HUES6 (cell line): ENCODE results near the gene SIMC1.
"Not testable (repeated sequence)": the region's sequence is repeated elsewhere in the genome, so short reads cannot be mapped to it uniquely, and the experiment has no call there.

ENCODE experiments used
- H3K27ac ChIP-seq: 2 replicates; pipeline ENCODE4 v1.7.0; 2013; ENCODE audit warnings: low read depth, mild to moderate bottlenecking, low read length, inconsistent platforms
- H3K27me3 ChIP-seq: 2 replicates; pipeline ENCODE4 v1.6.1; 2013; ENCODE audit warnings: low read length; ENCODE audit not compliant: control insufficient read depth, insufficient read depth
- H3K36me3 ChIP-seq: 2 replicates; pipeline ENCODE4 v1.6.1; 2013; ENCODE audit warnings: low read length; ENCODE audit not compliant: control insufficient read depth, insufficient read depth
- H3K4me1 ChIP-seq: 2 replicates; pipeline ENCODE4 v1.6.1; 2013; ENCODE audit warnings: low read length; ENCODE audit not compliant: control insufficient read depth, insufficient read depth
- H3K4me3 ChIP-seq: 2 replicates; pipeline ENCODE4 v1.5.1; 2013; ENCODE audit warnings: low read depth, low read length
- H3K9ac ChIP-seq: one replicate; pipeline ENCODE4 v1.6.1; 2013; ENCODE audit warnings: mild to moderate bottlenecking, low read length
- H3K9me3 ChIP-seq: 2 replicates; pipeline ENCODE4 v1.6.1; 2013; ENCODE audit warnings: low read depth, low read length; ENCODE audit not compliant: control insufficient read depth, insufficient read depth

The SIMC1 gene

DNA sequence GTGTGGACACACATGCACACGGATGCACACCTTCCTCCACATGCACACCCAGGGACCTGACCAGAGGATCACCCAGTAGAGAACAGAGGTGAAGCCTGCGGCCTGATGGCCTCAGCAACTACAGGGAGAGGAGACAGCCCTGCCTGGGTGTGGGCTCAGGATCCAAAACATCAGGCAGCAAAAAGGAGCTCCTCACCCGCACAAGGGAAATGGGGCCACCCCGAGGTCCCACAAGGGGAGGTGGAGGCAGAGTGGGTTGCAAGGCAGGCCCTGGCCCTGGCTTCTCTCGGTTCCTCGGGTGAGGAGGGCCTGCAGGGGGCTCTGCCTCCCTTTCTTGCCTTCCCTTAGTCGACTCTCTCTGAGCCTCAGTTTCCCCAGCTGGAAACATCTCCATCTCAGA lies 41.4 kb upstream of the SIMC1 start:
- H3K9ac ChIP-seq, H3K36me3 ChIP-seq, H3K4me3 ChIP-seq, H3K9me3 ChIP-seq, H3K27ac ChIP-seq, H3K4me1 ChIP-seq: not testable (repeated sequence)
- peaks cover 66% of the 10 kb centered on the region for H3K27me3 ChIP-seq

DNA sequence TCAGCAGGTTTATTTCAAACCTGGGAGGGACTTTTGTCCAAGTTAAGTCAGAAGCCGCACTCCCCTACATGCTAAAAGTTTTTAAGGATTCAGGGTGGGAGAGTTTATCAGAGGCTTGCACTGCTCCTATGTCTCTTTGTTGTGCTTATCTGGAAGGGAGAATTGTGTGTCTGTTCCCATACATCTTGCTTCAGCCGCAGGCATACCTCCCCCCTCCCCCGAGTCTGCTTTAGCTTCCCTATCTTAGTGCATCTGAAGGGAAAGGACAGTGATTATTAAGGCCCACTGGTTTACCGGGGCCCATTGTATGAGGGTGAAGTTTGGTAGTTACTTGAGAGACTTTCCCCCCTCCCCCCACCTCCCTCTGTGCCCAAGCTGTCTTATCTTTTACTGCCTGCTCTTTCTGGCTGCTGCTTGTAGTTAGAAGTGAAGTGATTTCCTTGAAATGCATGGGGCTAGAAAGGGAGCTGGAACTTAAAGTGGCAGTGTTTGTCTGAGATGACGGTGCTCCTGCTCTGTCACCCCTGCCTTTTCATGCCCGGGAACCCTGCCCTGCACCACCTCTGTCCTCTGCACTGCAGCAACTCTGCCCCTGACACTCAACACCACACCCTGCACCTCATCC lies 40.9 kb upstream of the SIMC1 start:
- not testable (repeated sequence) for H3K9me3 ChIP-seq, H3K36me3 ChIP-seq, H3K27ac ChIP-seq, H3K9ac ChIP-seq, H3K4me1 ChIP-seq, H3K4me3 ChIP-seq
- H3K27me3 ChIP-seq, result peaks cover 61% of the 10 kb centered on the region

DNA sequence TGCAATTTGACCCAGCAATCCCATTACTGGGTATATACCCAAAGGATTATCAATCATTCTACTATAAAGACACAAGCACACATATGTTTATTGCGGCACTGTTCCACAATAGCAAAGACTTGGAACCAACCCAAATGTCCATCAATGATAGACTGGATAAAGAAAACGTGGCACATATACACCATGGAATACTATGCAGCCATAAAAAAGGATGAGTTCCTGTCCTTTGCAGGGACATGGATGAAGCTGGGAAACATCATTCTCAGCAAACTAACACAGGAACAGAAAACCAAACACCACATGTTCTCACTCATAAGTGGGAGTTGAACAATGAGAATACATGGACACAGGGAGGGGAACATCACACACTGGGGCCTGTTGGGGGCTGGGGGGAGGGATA lies 39.9 kb upstream of the SIMC1 start:
- not testable (repeated sequence) for H3K4me1 ChIP-seq, H3K36me3 ChIP-seq, H3K4me3 ChIP-seq, H3K27ac ChIP-seq, H3K9me3 ChIP-seq, H3K9ac ChIP-seq
- peaks cover 54% of the 10 kb centered on the region for H3K27me3 ChIP-seq

DNA sequence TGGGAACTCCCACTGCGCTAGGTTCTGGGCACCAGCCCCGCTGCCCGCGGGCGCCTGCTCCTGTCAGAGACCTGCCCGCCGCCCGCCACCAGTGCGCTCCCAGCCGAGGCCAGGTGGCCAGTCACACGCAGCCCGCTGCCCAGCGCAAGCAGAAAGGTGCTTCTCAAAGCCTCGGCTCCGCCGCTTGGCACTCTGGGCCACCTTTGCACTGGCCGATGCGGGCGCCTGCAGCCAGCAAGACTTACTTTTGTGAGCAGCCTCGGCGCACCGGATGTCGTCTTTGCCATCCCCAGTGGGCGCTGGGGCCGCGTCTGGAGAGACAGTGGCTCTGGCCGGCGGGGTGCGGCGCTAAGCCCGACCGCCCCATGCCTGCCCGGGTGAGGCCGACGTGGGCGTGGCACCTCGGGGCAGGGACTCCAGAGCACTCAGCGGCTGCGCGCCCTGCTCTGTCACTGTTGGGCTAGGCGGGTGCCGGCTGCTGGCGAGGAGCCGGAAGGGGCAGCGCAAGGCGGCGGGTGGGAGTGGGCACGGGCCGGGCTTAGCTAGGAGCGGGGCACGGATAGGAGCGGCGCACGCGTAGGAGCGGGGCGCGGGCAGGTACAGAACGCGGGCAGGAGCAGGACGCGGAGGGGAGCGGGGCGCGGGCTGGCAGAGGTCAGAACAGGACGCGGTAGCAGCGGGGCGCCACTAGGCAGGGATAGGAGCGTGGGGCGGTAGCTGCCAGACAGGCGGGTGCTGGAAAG lies 39.1 kb upstream of the SIMC1 start:
- H3K27ac ChIP-seq, H3K9me3 ChIP-seq, H3K9ac ChIP-seq, H3K36me3 ChIP-seq, H3K4me1 ChIP-seq: not testable (repeated sequence)
- H3K27me3 ChIP-seq, result peaks cover 46% of the 10 kb centered on the region
- H3K4me3 ChIP-seq, result peak overlapping the region; percentile 63

DNA sequence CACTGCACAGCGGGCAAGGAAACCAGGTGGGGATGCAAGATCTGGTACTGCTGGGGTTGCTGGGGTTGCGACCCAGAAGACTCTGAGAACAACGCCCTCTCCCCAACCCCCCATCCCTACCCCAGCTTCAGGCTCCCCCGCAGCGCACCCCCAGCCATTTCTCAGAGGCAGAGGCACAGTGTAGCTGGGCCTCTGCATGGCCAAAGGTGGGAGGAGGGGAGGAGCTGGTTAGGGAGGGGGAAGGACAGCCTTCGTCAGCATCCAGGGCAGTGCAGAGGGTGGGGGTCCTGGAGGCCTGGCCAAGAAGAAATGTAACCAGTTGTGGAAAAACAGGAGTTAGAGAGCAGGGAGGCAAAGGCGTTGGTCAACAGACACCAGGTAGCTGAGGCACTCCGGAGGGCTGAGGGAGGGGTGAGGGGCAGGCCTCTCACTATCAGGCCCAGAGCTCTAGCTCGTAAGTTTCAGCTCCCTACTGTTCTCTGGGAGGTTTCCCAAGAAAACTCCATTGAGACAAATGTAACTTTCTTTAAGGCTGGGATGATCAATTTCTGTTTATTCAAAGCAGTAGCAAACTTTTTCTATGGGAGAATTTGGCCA lies 38.3 kb upstream of the SIMC1 start:
- not testable (repeated sequence) for H3K36me3 ChIP-seq, H3K27ac ChIP-seq, H3K9me3 ChIP-seq, H3K9ac ChIP-seq, H3K4me1 ChIP-seq
- Histone ChIP-seq H3K4me3 (peak overlapping the region; percentile 63), H3K27me3 (peaks cover 42% of the 10 kb centered on the region)

DNA sequence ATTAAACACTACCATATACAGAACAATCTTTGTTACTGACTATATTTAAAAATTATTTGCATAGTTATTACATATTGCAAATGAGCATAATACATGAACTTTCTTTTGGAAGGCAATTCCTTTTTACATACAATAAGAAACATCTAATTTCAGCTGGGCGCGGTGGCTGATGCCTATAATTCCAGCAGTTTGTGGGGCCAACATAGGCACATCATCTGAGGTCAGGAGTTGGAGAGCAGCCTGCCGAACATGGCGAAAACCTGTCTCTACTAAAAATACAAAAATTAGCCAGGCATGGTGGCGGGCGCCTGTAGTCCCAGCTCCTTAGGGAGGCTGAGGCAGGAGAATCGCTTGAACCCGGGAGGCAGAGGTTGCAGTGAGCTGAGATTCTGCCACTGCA lies 36.4 kb upstream of the SIMC1 start:
- H3K36me3 ChIP-seq, result no peaks in the 10 kb centered on the region
- no peaks in the 10 kb centered on the region for H3K4me1 ChIP-seq
- H3K4me3 ChIP-seq, result no peak overlapping the region
- H3K27ac ChIP-seq, result no peak overlapping the region
- peaks cover 34% of the 10 kb centered on the region for H3K27me3 ChIP-seq
- no peak overlapping the region for H3K9ac ChIP-seq
- H3K9me3 ChIP-seq, result no peaks in the 10 kb centered on the region

DNA sequence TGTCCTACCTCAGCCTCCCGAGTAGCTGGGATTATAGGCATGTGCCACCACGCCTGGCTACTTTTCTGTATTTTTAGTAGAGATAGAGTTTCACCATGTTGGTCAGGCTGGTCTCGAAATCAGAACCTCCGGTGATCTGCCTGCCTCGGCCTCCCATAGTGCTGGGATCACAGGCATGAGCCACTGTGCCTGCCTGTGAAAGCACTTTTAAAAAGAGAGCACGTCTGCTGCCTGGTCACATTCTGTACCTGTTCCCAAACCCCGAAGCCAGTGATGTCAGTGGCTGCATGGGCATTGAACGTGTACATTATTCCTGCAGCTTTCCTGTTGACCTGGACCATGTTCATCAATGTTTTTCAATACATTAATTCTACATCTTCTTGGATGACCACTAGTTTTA lies 35.1 kb upstream of the SIMC1 start:
- peaks cover 26% of the 10 kb centered on the region for H3K27me3 ChIP-seq
- H3K9ac ChIP-seq, result no peak overlapping the region
- H3K4me3 ChIP-seq, result no peak overlapping the region
- H3K27ac ChIP-seq, result no peak overlapping the region
- H3K36me3 ChIP-seq, result no peaks in the 10 kb centered on the region
- H3K4me1 ChIP-seq, result no peaks in the 10 kb centered on the region
- no peaks in the 10 kb centered on the region for H3K9me3 ChIP-seq

DNA sequence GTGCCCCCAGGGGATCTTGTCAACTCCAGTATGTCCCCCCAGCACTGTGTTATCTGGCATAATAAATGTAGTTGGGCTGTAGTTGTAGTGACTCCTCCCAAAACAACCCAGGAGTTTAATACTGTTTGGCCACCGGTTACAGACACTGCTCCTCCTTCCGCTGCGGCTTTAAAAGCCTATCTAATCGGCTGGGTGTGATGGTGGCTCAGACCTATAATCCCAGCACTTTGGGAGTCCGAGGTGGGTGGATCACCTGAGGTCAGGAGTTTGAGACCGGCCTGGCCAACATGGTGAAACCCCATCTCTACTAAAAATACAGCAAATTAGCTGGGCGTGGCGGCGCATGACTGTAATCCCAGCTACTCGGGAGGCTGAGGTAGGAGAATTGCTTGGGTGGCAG lies 34.7 kb upstream of the SIMC1 start:
- not testable (repeated sequence) for H3K4me1 ChIP-seq, H3K9ac ChIP-seq, H3K4me3 ChIP-seq, H3K36me3 ChIP-seq, H3K9me3 ChIP-seq, H3K27ac ChIP-seq
- H3K27me3 ChIP-seq, result peaks cover 24% of the 10 kb centered on the region

DNA sequence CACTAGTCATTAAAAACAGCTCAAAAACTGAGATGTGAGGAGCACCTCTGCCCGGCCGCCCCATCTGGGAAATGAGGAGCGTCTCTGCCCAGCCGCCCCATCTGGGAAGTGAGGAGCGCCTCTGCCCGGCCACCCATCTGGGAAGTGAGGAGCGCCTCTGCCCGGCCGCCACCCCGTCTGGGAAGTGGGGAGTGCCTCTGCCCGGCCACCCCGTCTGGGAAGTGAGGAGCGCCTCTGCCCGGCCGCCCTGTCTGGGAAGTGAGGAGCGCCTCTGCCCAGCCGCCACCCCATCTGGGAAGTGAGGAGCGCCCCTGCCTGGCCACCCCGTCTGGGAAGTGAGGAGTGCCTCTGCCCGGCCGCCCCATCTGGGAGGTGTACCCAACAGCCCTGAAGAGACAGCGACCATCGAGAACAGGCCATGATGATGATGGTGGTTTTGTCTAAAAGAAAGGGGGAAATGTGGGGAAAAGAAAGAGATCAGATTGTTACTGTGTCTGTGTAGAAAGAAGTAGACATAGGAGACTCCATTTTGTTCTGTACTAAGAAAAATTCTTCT lies 23.7 kb upstream of the SIMC1 start:
- not testable (repeated sequence) for H3K27ac ChIP-seq, H3K9me3 ChIP-seq, H3K4me3 ChIP-seq, H3K36me3 ChIP-seq, H3K27me3 ChIP-seq, H3K4me1 ChIP-seq, H3K9ac ChIP-seq

DNA sequence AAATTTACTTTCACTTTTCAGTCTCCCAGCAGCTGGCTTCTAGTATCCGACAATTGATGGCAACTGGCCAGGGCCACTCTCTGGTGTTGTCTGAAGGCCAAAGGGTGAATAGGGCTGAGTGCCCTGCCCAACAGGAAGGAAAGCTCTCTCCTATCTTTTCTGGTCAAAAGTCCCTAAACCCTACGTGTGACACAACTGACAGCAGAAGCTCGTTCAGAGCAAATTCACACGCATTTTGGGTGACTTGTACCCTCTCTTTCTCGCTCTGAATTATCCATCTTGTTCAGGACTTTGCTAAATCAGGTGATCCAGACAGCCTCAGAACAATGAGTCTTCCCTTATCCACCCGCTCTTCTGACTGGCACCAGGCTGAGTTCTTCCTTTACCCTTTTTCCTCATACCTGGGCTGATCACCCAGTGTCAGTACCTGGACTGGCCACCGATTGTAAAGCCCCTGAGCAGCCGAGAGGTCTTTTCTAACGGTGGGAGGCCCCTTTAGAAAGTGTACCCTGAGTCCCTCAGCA lies 21.8 kb upstream of the SIMC1 start:
- not testable (repeated sequence) for H3K4me3 ChIP-seq, H3K9me3 ChIP-seq, H3K27me3 ChIP-seq, H3K36me3 ChIP-seq, H3K27ac ChIP-seq, H3K9ac ChIP-seq, H3K4me1 ChIP-seq

DNA sequence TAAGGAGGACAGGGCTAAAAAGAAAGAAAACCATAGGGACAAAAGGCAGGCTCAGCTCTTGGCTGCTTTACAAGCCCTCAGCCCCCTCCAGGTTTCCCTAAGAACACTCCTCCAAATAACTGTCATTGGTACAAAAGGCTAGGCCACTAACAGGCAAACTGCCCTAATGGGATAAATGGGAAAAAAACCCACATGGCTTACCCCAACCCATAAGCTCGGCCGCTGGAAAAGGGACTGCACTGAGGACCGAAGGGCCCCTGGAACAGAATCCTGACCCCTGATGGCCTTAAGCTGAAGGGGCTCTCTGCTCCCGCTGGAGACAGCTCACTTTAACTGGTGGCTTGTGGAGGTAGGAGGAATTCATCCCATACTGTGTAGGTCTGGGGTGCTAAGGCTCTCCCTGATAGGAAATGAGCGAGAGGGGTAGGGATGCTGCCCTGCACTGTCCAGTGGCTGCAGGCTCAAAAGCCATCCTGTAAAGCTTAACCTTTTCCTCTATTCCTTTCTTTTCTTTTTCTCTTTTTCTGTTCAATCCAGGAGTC lies 21.0 kb upstream of the SIMC1 start:
- H3K4me3 ChIP-seq, H3K9ac ChIP-seq, H3K9me3 ChIP-seq, H3K36me3 ChIP-seq, H3K27ac ChIP-seq, H3K4me1 ChIP-seq, H3K27me3 ChIP-seq: not testable (repeated sequence)
